HG03039 (cell line): ENCODE results near the gene HSPA4.

Experiments
- ATAC-seq: cut with Tn5 transposase; IDR thresholded peaks from one replicate; pipeline ENCODE4 v1.9.1; 2021; ENCODE audit warnings: mild to moderate bottlenecking, moderate library complexity; ENCODE audit not compliant: unreplicated experiment

Gene HSPA4

DNA sequence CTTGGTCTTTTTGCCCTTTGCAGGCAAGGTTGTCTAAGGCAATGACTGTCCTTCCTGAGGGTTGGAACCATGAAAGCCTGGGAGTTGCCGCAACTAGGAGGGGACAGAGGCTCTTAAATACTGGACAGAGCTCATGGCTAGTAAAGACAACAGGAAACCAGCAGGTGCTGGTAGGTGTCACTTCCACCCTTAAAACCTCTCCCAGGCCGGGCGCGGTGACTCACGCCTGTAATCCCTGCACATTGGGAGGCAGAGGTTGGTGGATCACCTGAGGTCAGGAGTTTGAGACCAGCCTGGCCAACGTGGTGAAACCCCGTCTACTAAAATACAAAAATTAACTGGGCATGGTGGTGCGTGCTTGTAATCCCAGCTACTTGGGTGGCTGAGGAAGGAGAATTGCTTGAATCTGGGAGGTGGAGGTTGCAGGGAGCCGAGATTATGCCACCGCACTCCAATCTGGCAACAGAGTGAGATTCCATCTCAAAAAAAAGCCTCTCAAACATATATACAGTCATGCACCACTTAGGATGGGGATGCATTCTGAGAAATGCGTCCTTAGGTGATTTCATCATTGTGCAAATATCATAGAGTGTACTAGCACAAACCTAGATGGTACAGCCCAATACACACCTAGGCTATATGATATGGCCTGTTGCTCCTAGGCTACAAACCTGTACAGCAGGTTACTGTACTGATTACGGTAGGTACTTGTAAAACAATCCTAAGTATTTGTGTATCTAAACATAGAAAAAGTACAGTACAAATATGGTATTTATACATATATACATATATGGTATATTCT lies 102.7 kb downstream of the HSPA4 start:
- no peak for ATAC-seq

DNA sequence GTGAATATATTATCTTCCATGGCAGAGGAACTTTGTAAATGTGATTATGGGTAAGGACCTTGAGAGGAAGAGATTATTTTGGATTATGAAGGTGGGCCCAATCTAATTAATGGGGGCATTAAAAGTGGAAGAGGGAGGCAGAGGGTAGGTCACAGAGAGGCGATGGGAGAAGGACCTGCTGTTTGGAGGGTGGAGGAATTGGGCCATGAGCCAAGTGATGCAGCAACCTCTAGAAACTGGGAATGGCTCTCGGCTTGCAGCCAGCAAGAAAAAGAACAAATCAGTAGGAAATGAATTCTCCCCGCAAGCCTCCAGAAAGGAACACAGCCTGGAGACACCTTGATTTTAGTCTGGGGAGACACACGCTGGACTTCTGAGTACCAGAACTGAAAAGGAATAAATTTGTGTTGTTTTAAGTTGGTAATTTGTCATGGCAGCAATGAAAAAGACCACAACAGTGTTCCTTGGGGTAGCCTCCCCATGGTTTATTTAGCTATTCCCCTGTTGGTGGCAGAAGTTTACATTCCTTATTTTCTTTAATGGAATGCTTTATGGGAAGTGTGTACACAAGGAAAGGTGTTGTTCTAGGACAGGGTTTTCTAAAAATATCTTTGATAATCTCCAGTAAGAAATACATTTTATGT lies 103.6 kb downstream of the HSPA4 start:
- no peak for ATAC-seq
